HCT116 (cell line): ENCODE results near the gene QKI. TPM values are rescaled to one million over a fixed set of nuclear protein-coding genes. Genes with fewer than 3 reads are reported as not detected.

Experiments used
- ATAC-seq: fragments of 200-7000 bp; cut with Tn5 transposase; 2 replicates; pipeline ENCODE4 v1.9.1; 2020; ENCODE audit warnings: mild to moderate bottlenecking, moderate library complexity
- BruUV-seq: library from RNA; stranded (reverse); fragments of 400-500 nt; replicated peaks from 2 replicates; lab custom pipeline; 2021; lab: Mats Ljungman, UMichigan
- CTCF ChIA-PET: fragments of 300-600 bp; sonication (Branson Sonifier 250); formaldehyde crosslinking; loops from one replicate; lab custom pipeline; 2021; ENCODE audit warnings: antibody characterized with exemption; lab: Charles Lee
- POLR2A ChIA-PET: fragments of 300-600, 350-600 bp; sonication (Branson Sonifier 250); formaldehyde crosslinking; loops from one replicate; lab custom pipeline; 2021; ENCODE audit warnings: antibody characterized with exemption; lab: Charles Lee
- RAD21 ChIA-PET, 2 experiments: fragments of 300-600 bp; sonication (Branson Sonifier 250); formaldehyde crosslinking; loops; one replicate each; lab custom pipeline; 2023; ENCODE audit warnings: low total read pairs in 2 of 2; ENCODE audit not compliant: uncharacterized antibody in 2 of 2, unreplicated experiment in 2 of 2, low non-redundant PET in 1 of 2; lab: Charles Lee
- DNase-seq: peaks from one replicate; pipeline ENCODE4 v3.0.0-alpha.2; 2010; ENCODE audit warnings: low read depth, low spot score
- H2AFZ ChIP-seq: fragments of 200-600 bp; shearing (Covaris generic), sonication (generic); 2 replicates; pipeline ENCODE4 v1.6.1; 2017; ENCODE audit warnings: low read depth, mixed run types, mixed read lengths, antibody characterized with exemption, low read length; ENCODE audit not compliant: poor library complexity, severe bottlenecking
- H3K27ac ChIP-seq: 2 replicates; pipeline ENCODE4 v1.5.1; 2012; ENCODE audit warnings: low read depth, low read length
- H3K27me3 ChIP-seq: fragments of 200-600 bp; sonication (generic); 2 replicates; pipeline ENCODE4 v1.6.1; 2016; ENCODE audit warnings: mixed run types, low read length, mixed read lengths; ENCODE audit not compliant: insufficient read depth
- H3K36me3 ChIP-seq, 2 experiments: fragments of 200-500 bp in 1 of 2; fragments of 200-600 bp in 1 of 2; sonication (Bioruptor generic) in 1 of 2; sonication (generic) in 1 of 2; 2 replicates each; pipeline versions ENCODE4 v1.5.1 to v1.6.1; 2014 to 2016; ENCODE audit warnings: low read length in 2 of 2, inconsistent platforms in 1 of 2, mixed read lengths in 1 of 2, mixed run types in 1 of 2; ENCODE audit not compliant: insufficient read depth in 2 of 2, control insufficient read depth in 1 of 2
- H3K4me1 ChIP-seq, 2 experiments: fragments of 200-600 bp in 1 of 2; sonication (generic) in 1 of 2; 2 replicates each; pipeline versions ENCODE4 v1.5.1 to v1.6.1; 2012 to 2017; ENCODE audit warnings: low read length in 2 of 2, inconsistent platforms in 1 of 2, mild to moderate bottlenecking in 1 of 2, mixed read lengths in 1 of 2, mixed run types in 1 of 2, moderate library complexity in 1 of 2; ENCODE audit not compliant: insufficient read depth in 2 of 2, control insufficient read depth in 1 of 2
- H3K4me2 ChIP-seq: fragments of 200-600 bp; sonication (generic); 2 replicates; pipeline ENCODE4 v1.6.1; 2017; ENCODE audit warnings: mixed run types, low read length, mixed read lengths
- H3K4me3 ChIP-seq, 2 experiments: fragments of 200-600 bp in 1 of 2; sonication (generic) in 1 of 2; replicated peaks in 1 of 2; 2 replicates each; pipeline ENCODE4 v1.5.1; 2011 to 2016; ENCODE audit warnings: low read length in 2 of 2, control low read depth in 1 of 2, low read depth in 1 of 2, mild to moderate bottlenecking in 1 of 2, mixed read lengths in 1 of 2, mixed run types in 1 of 2
- H3K79me2 ChIP-seq: fragments of 200-600 bp; sonication (generic); 2 replicates; pipeline ENCODE4 v1.6.1; 2017; ENCODE audit warnings: mild to moderate bottlenecking, mixed run types, low read length, moderate library complexity, mixed read lengths; ENCODE audit not compliant: insufficient read depth
- H3K9ac ChIP-seq: fragments of 200-600 bp; sonication (generic); 2 replicates; pipeline ENCODE4 v1.6.1; 2016; ENCODE audit warnings: low read length, mixed read lengths
- H3K9me2 ChIP-seq: fragments of 200-600 bp; sonication (generic), shearing (Covaris generic); 2 replicates; pipeline ENCODE4 v1.6.1; 2017; ENCODE audit warnings: mixed run types, mild to moderate bottlenecking, moderate library complexity; ENCODE audit not compliant: insufficient read depth
- H3K9me3 ChIP-seq, 2 experiments: fragments of 200-500 bp in 1 of 2; fragments of 200-600 bp in 1 of 2; sonication (Bioruptor generic) in 1 of 2; sonication (generic) in 1 of 2; 2 replicates each; pipeline ENCODE4 v1.6.1; 2014 to 2017; ENCODE audit warnings: low read length in 2 of 2, mixed read lengths in 2 of 2, inconsistent platforms in 1 of 2, low read depth in 1 of 2, mild to moderate bottlenecking in 1 of 2, mixed run types in 1 of 2, moderate library complexity in 1 of 2; ENCODE audit not compliant: control insufficient read depth in 1 of 2, insufficient read depth in 1 of 2
- H4K20me1 ChIP-seq: fragments of 200-600 bp; sonication (generic), shearing (Covaris generic); 2 replicates; pipeline ENCODE4 v1.6.1; 2017; ENCODE audit warnings: mixed run types, mild to moderate bottlenecking, moderate library complexity; ENCODE audit not compliant: insufficient read depth
- EZH2 ChIP-seq: fragments of 200-600 bp; sonication (generic); IDR thresholded peaks from 2 replicates; pipeline ENCODE4 v1.6.1; 2017; ENCODE audit warnings: antibody characterized with exemption, mixed run types
- FOSL1 ChIP-seq: IDR thresholded peaks from 2 replicates; pipeline ENCODE4 v1.6.1; 2012; ENCODE audit warnings: low read depth
- POLR2A ChIP-seq: IDR thresholded peaks from 2 replicates; pipeline ENCODE4 v1.7.0; 2011; ENCODE audit warnings: borderline replicate concordance; ENCODE audit not compliant: insufficient read depth, insufficient read length; ENCODE audit errors: extremely low read depth
- SP1 ChIP-seq: IDR thresholded peaks from 2 replicates; pipeline ENCODE4 v1.6.1; 2012; ENCODE audit warnings: low read depth
- SRF ChIP-seq: IDR thresholded peaks from 2 replicates; pipeline ENCODE4 v1.6.1; 2012; ENCODE audit warnings: low read depth
- YY1 ChIP-seq: IDR thresholded peaks from 2 replicates; pipeline ENCODE4 v1.6.1; 2011; ENCODE audit warnings: low read length, low read depth, moderate library complexity, mild to moderate bottlenecking; ENCODE audit not compliant: insufficient replicate concordance; ENCODE audit errors: extremely low read depth
- intact Hi-C: fragments of 100-400 bp; cut with micrococcal nuclease; formaldehyde crosslinking; loops from 2 replicates; pipeline ENCODE4 v1.10.0; 2022
- total RNA-seq: library from RNA; stranded (reverse); gene quantifications from one replicate; pipeline ENCODE4 v1.2.1, GENCODE V29; 2021; ENCODE audit not compliant: unreplicated experiment
- TF ChIP-seq, protein P1 (sequence below), 3 experiments: fragments of 200-600 bp in 1 of 3; sonication (generic) in 1 of 3; IDR thresholded peaks in 2 of 3; conservative IDR thresholded peaks in 1 of 3; 2 replicates each; pipeline ENCODE4 v1.5.1; 2012 to 2017; ENCODE audit warnings: low read depth in 2 of 3, low read length in 2 of 3, antibody characterized with exemption in 1 of 3, borderline replicate concordance in 1 of 3, control low read depth in 1 of 3, mild to moderate bottlenecking in 1 of 3, mixed read lengths in 1 of 3, mixed run types in 1 of 3, moderate library complexity in 1 of 3; ENCODE audit not compliant: insufficient read depth in 1 of 3
- TF ChIP-seq, protein P2 (sequence below): IDR thresholded peaks from 2 replicates; pipeline ENCODE4 v1.6.1; 2012
- TF ChIP-seq, protein P3 (sequence below): IDR thresholded peaks from 2 replicates; pipeline ENCODE4 v1.6.1; 2011; ENCODE audit warnings: mild to moderate bottlenecking, low read length, moderate library complexity; ENCODE audit not compliant: insufficient replicate concordance; ENCODE audit errors: extremely low read depth

The QKI gene
- total RNA-seq, 1 experiment from 2014 or later, result 35.3 TPM

DNA sequence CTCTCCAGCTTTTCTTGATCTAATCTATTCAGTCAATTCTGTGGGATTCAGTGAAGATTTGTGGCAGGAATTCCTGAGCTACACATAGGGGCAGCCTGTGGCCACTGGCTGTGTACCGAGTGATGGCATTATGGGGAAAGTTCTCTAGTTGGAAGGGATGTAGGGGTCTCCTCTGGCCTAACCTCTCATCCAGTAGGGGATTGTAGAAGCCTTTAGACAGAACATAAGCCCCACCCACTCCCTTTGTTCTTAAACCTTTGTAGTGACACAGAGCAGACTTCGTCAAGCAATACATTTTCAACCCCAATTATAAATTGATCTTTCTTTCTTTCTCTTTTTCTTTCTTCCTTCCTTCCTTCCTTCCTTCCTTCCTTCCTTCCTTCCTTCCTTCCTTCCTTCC, 188.9 kb downstream of the QKI start:
- H4K20me1 ChIP-seq, result no peaks in the 10 kb centered on the region
- DNase-seq, result no peak
- H3K4me3 ChIP-seq, result no peak overlapping the region
- no peak for ATAC-seq
- no peaks in the 10 kb centered on the region for H3K4me1 ChIP-seq
- H3K4me2 ChIP-seq, result no peak overlapping the region
- intact Hi-C loops, result no loop called here
- H3K9me3 ChIP-seq, result no peaks in the 10 kb centered on the region
- H3K36me3 ChIP-seq, result no peaks in the 10 kb centered on the region
- H3K9me2 ChIP-seq, result no peaks in the 10 kb centered on the region
- H3K27ac ChIP-seq, result no peak overlapping the region
- no peak for TF ChIP-seq POLR2A
- no peak for TF ChIP-seq FOSL1
- no peak for TF ChIP-seq EZH2
- TF ChIP-seq YY1, result no peak
- TF ChIP-seq, protein P1, sequence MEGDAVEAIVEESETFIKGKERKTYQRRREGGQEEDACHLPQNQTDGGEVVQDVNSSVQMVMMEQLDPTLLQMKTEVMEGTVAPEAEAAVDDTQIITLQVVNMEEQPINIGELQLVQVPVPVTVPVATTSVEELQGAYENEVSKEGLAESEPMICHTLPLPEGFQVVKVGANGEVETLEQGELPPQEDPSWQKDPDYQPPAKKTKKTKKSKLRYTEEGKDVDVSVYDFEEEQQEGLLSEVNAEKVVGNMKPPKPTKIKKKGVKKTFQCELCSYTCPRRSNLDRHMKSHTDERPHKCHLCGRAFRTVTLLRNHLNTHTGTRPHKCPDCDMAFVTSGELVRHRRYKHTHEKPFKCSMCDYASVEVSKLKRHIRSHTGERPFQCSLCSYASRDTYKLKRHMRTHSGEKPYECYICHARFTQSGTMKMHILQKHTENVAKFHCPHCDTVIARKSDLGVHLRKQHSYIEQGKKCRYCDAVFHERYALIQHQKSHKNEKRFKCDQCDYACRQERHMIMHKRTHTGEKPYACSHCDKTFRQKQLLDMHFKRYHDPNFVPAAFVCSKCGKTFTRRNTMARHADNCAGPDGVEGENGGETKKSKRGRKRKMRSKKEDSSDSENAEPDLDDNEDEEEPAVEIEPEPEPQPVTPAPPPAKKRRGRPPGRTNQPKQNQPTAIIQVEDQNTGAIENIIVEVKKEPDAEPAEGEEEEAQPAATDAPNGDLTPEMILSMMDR (IDR thresholded peaks at IDR 0.05 in 2 of 3, conservative IDR thresholded peaks at IDR 0.05 in 1 of 3; ENCODE audit: borderline replicate concordance in 1 of 3, insufficient read depth in 1 of 3, low read depth in 2 of 3, low read length in 2 of 3), result no peak
- TF ChIP-seq SRF, result no peak
- no peak for TF ChIP-seq SP1
- TF ChIP-seq, protein P2, sequence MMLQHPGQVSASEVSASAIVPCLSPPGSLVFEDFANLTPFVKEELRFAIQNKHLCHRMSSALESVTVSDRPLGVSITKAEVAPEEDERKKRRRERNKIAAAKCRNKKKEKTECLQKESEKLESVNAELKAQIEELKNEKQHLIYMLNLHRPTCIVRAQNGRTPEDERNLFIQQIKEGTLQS, result no peak
- TF ChIP-seq, protein P3, sequence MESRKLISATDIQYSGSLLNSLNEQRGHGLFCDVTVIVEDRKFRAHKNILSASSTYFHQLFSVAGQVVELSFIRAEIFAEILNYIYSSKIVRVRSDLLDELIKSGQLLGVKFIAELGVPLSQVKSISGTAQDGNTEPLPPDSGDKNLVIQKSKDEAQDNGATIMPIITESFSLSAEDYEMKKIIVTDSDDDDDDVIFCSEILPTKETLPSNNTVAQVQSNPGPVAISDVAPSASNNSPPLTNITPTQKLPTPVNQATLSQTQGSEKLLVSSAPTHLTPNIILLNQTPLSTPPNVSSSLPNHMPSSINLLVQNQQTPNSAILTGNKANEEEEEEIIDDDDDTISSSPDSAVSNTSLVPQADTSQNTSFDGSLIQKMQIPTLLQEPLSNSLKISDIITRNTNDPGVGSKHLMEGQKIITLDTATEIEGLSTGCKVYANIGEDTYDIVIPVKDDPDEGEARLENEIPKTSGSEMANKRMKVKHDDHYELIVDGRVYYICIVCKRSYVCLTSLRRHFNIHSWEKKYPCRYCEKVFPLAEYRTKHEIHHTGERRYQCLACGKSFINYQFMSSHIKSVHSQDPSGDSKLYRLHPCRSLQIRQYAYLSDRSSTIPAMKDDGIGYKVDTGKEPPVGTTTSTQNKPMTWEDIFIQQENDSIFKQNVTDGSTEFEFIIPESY, result no peak
- TF ChIP-seq, all 23 proteins: peak for 0
- Histone ChIP-seq H3K9ac (no peak overlapping the region), H2AFZ (no peak overlapping the region), H3K27me3 (no peaks in the 10 kb centered on the region), H3K79me2 (no peaks in the 10 kb centered on the region)
- BruUV-seq, result no TSS peak
- POLR2A ChIA-PET, result no interaction called here
- RAD21 ChIA-PET, result no interaction called here
- CTCF ChIA-PET, result no interaction called here
